ENCODE measurements around the gene ICAM3.
"Not testable (repeated sequence)": the region's sequence is repeated elsewhere in the genome, so short reads cannot be mapped to it uniquely, and the experiment has no call there.

ICAM3 gene

GRCh38 chr19:10352764-10353671 lies 13.6 kb upstream of the ICAM3 start:
- in situ Hi-C loops (cut with HindIII; ENCODE audit: low sequenced_read_pairs), result no loop called here
- no peak overlapping the region for H3K4me3 ChIP-seq (ENCODE audit: low read depth, low read length)
- TF ChIP-seq CTCF (IDR thresholded peaks at IDR 0.05; ENCODE audit: low read depth, low read length), result no peak
- no peak for DNase-seq (ENCODE audit: low read depth, low spot score)

- TF ChIP-seq CTCF (IDR thresholded peaks at IDR 0.05; ENCODE audit: low read depth, low read length), result no peak
- no peak for DNase-seq (ENCODE audit: low read depth, low spot score)
- in situ Hi-C loops (cut with HindIII; ENCODE audit: low sequenced_read_pairs), result no loop called here
- no peak overlapping the region for H3K4me3 ChIP-seq (ENCODE audit: low read depth, low read length)
These were observed 7.1 kb upstream of the ICAM3 start for GRCh38 chr19:10346509-10346908.

- DNase-seq (ENCODE audit: low read depth, low spot score), result no peak
- no peak for TF ChIP-seq CTCF (IDR thresholded peaks at IDR 0.05; ENCODE audit: low read depth, low read length)
- in situ Hi-C loops (cut with HindIII; ENCODE audit: low sequenced_read_pairs), result no loop called here
- no peak overlapping the region for H3K4me3 ChIP-seq (ENCODE audit: low read depth, low read length)
These were observed 5.4 kb upstream of the ICAM3 start for GRCh38 chr19:10344780-10345179.

GRCh38 chr19:10343495-10343894 lies 4.1 kb upstream of the ICAM3 start:
- no peak for DNase-seq (ENCODE audit: low read depth, low spot score)
- in situ Hi-C loops (cut with HindIII; ENCODE audit: low sequenced_read_pairs), result no loop called here
- no peak for TF ChIP-seq CTCF (IDR thresholded peaks at IDR 0.05; ENCODE audit: low read depth, low read length)
- H3K4me3 ChIP-seq (ENCODE audit: low read depth, low read length), result no peak overlapping the region

GRCh38 chr19:10339977-10340376 lies 553 bp upstream of the ICAM3 start:
- H3K4me3 ChIP-seq (ENCODE audit: low read depth, low read length), result no peak overlapping the region
- TF ChIP-seq CTCF (IDR thresholded peaks at IDR 0.05; ENCODE audit: low read depth, low read length), result no peak
- DNase-seq (ENCODE audit: low read depth, low spot score), result no peak
- in situ Hi-C loops (cut with HindIII; ENCODE audit: low sequenced_read_pairs), result no loop called here

GRCh38 chr19:10338940-10339339 lies 484 bp downstream of the ICAM3 start:
- no peak overlapping the region for H3K4me3 ChIP-seq (ENCODE audit: low read depth, low read length)
- no peak for DNase-seq (ENCODE audit: low read depth, low spot score)
- in situ Hi-C loops (cut with HindIII; ENCODE audit: low sequenced_read_pairs), result no loop called here
- no peak for TF ChIP-seq CTCF (IDR thresholded peaks at IDR 0.05; ENCODE audit: low read depth, low read length)

GRCh38 chr19:10336725-10337124 lies 2.7 kb downstream of the ICAM3 start:
- in situ Hi-C loops (cut with HindIII; ENCODE audit: low sequenced_read_pairs); H3K4me3 ChIP-seq (ENCODE audit: low read depth, low read length); DNase-seq (ENCODE audit: low read depth, low spot score): not testable (repeated sequence)
